Head of caudate nucleus (tissue), 42 donors: ENCODE measurements around the gene ALMS1.
"Not testable (repeated sequence)": the region's sequence is repeated elsewhere in the genome, so short reads cannot be mapped to it uniquely, and the experiment has no call there.

ENCODE experiments used
- DNase-seq, 42 donors: peaks; one replicate each; pipeline versions ENCODE4 v3.0.0 to v3.0.0-alpha.2; 2020 to 2021; ENCODE audit warnings: mixed read lengths in 7 of 42
- intact Hi-C: fragments of 100-400 bp; cut with DNase I; formaldehyde crosslinking; loops from one replicate; pipeline ENCODE4 v1.15.0; 2022

The ALMS1 gene

GRCh38 chr2:73385504-73386341, at the start of gene ALMS1:
Gene ALMS1, plus strand, starts transcription at chr2:73385836. Its CDS starts 33 bp downstream, at chr2:73385869.
- peak; percentile 61 to 94 (median 87) for DNase-seq
- intact Hi-C loops, result no loop called here

GRCh38 chr2:73337828-73338227, 47.8 kb upstream of the ALMS1 start:
- intact Hi-C loops, result no loop called here
- no peak for DNase-seq

- DNase-seq, result no peak
- intact Hi-C loops, result no loop called here
These were observed 46.4 kb upstream of the ALMS1 start for GRCh38 chr2:73339201-73339600.

- DNase-seq, result no peak
- intact Hi-C loops, result no loop called here
These were observed 44.6 kb upstream of the ALMS1 start for GRCh38 chr2:73341039-73341438.

- peak in 25 of 42 donors; percentile 1 to 61 (median 21) for DNase-seq
- intact Hi-C loops, result no loop called here
These were observed 41.6 kb upstream of the ALMS1 start for GRCh38 chr2:73343992-73344391.

GRCh38 chr2:73344747-73345146, 40.9 kb upstream of the ALMS1 start:
- intact Hi-C loops, DNase-seq: not testable (repeated sequence)

GRCh38 chr2:73350035-73350691, 35.5 kb upstream of the ALMS1 start:
- no peak for DNase-seq
- intact Hi-C loops, result no loop called here

GRCh38 chr2:73356097-73356496, 29.5 kb upstream of the ALMS1 start:
- intact Hi-C loops, result no loop called here
- DNase-seq, result no peak

GRCh38 chr2:73359915-73360697, 25.5 kb upstream of the ALMS1 start:
- intact Hi-C loops, result no loop called here
- no peak for DNase-seq

- DNase-seq, result no peak
These were observed 19.6 kb upstream of the ALMS1 start for GRCh38 chr2:73366060-73366459.

GRCh38 chr2:73368781-73369180, 16.9 kb upstream of the ALMS1 start:
- intact Hi-C loops, result no loop called here
- DNase-seq, result no peak

More at GRCh38 chr2:73366060-73366459, 19.6 kb upstream of the ALMS1 start:
- intact Hi-C loops, result no loop called here

GRCh38 chr2:73370348-73370747, 15.3 kb upstream of the ALMS1 start:
- no peak for DNase-seq
- intact Hi-C loops, result no loop called here

- intact Hi-C loops, result no loop called here
- DNase-seq, result no peak
These were observed 12.3 kb upstream of the ALMS1 start for GRCh38 chr2:73373344-73373743.

GRCh38 chr2:73374269-73374668, 11.4 kb upstream of the ALMS1 start:
- no peak for DNase-seq
- intact Hi-C loops, result no loop called here

GRCh38 chr2:73376681-73377080, 9.0 kb upstream of the ALMS1 start:
- intact Hi-C loops, result no loop called here
- DNase-seq, result no peak

- intact Hi-C loops, result no loop called here
- no peak for DNase-seq
These were observed 2.6 kb upstream of the ALMS1 start for GRCh38 chr2:73383036-73383435.

- DNase-seq, result no peak
- intact Hi-C loops, result no loop called here
These were observed 523 bp upstream of the ALMS1 start for GRCh38 chr2:73385123-73385503.

- intact Hi-C loops, result no loop called here
- peak in 1 of 42 donors; percentile 29 for DNase-seq
These were observed 769 bp downstream of the ALMS1 start for GRCh38 chr2:73386342-73386868.

GRCh38 chr2:73386894-73387636, 1.4 kb downstream of the ALMS1 start:
- no peak for DNase-seq
- intact Hi-C loops, result no loop called here
